ENCODE measurements around the gene CNTN5. TPM values are rescaled to one million over a fixed set of nuclear protein-coding genes. Genes with fewer than 3 reads are reported as not detected.

CNTN5 gene
- total RNA-seq, 1 experiment from 2014 or later = not detected

DNA sequence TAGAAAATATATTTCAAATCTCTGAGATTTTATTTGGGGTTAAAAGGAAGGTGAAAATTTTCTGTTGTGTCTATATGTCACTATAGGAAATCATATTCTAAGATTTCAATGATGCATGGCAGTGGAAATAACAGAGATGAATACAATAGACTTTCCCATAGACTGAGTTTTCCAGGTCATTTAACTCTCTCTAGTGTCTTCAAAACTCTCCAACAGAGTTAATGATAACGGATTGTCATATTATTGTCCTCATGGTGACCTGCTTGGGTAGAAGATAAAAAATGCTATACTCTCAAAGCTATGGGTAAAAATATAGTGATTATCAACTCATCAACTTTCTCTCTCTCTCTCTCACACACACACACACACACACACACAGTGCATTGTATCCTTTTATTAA is 312.9 kb downstream of the CNTN5 start:
- H3K23me2 ChIP-seq (ENCODE audit: insufficient read length, low read depth, low read length, poor library complexity, severe bottlenecking) = no peaks in the 10 kb centered on the region
- H3K4me1 ChIP-seq (ENCODE audit: insufficient read depth, low read length) = no peaks in the 10 kb centered on the region
- WGBS (ENCODE audit: extremely low coverage, insufficient read length, low lambda C conversion rate) = no CpG with 5 or more reads among the region's 1 CpG
- no peak overlapping the region for H3K23ac ChIP-seq (ENCODE audit: insufficient read length, low read depth, low read length)
- Mint-ChIP-seq H3K27ac (no peak overlapping the region), H3K36me3 (ENCODE audit: insufficient read depth in 1 of 3, low read depth in 3 of 3) (no peaks in the 10 kb centered on the region), H3K9me3 (no peaks in the 10 kb centered on the region), H3K4me1 (0 out of 4 replicates have a peak, but pooled peaks cover 0 to 2% of the 10 kb centered on the region in 2 experiments), H3K4me3 (no peak overlapping the region), H3K27me3 (ENCODE audit: low read depth) (no peaks in the 10 kb centered on the region)
- no peaks in the 10 kb centered on the region for H3K27me3 ChIP-seq (ENCODE audit: insufficient read depth, low read length)
- H3K27ac ChIP-seq (ENCODE audit: insufficient read length, low read depth, low read length) = no peak overlapping the region
- no peaks in the 10 kb centered on the region for H3K9me3 ChIP-seq (ENCODE audit: control insufficient read depth, low read depth, low read length)
- no peak overlapping the region for H4K91ac ChIP-seq (ENCODE audit: insufficient read length, low read depth, low read length)
- H2BK120ac ChIP-seq (ENCODE audit: low read depth, low read length, poor library complexity, severe bottlenecking) = no peak overlapping the region
- H2BK15ac ChIP-seq (ENCODE audit: low read depth, low read length) = no peak overlapping the region
- no peak overlapping the region for H2BK5ac ChIP-seq (ENCODE audit: insufficient read length, low read length)
- no peak overlapping the region for H3K18ac ChIP-seq (ENCODE audit: insufficient read length, low read depth, low read length)
- no peak overlapping the region for H3K14ac ChIP-seq (ENCODE audit: insufficient read depth, low read length)
- no peaks in the 10 kb centered on the region for H3K79me1 ChIP-seq (ENCODE audit: insufficient read depth, low read depth, low read length, poor library complexity, severe bottlenecking)
- TF ChIP-seq CTCF (conservative IDR thresholded peaks at IDR 0.05) = no peak
- no peak overlapping the region for H4K8ac ChIP-seq (replicated peaks; ENCODE audit: insufficient read length, low read depth, low read length)
- no peak overlapping the region for H3K9ac ChIP-seq (ENCODE audit: extremely low read depth, insufficient read length, low read length)
- no peak for DNase-seq
- no peaks in the 10 kb centered on the region for H4K20me1 ChIP-seq (ENCODE audit: control insufficient read depth, insufficient read depth, insufficient read length)
- H3K79me2 ChIP-seq (ENCODE audit: insufficient read depth, low read length) = no peaks in the 10 kb centered on the region
- H3K4me2 ChIP-seq (ENCODE audit: insufficient read depth, insufficient read length, low read length) = no peak overlapping the region
- no peak overlapping the region for H2AK5ac ChIP-seq (ENCODE audit: insufficient read length, low read length)
- no peak overlapping the region for H3K56ac ChIP-seq (ENCODE audit: insufficient read length, low read depth, low read length)
- no peak overlapping the region for H3T11ph ChIP-seq (ENCODE audit: low read length)
- no peak overlapping the region for H2AFZ ChIP-seq (ENCODE audit: low read length)
- no peak overlapping the region for H2BK20ac ChIP-seq (ENCODE audit: low read depth, low read length, poor library complexity, severe bottlenecking)
- no peak overlapping the region for H4K5ac ChIP-seq (ENCODE audit: insufficient read length, low read depth, low read length)
- H3K4ac ChIP-seq (ENCODE audit: low read depth, low read length) = no peak overlapping the region
- no peak overlapping the region for H2BK12ac ChIP-seq (ENCODE audit: insufficient read length, low read depth, low read length)
